ENCODE data around the gene CNIH3. TPM values are rescaled to one million over a fixed set of nuclear protein-coding genes. Genes with fewer than 3 reads are reported as not detected.

The CNIH3 gene
- total and polyA plus RNA-seq, 2 donors (not counting 3 experiments of a cell fraction or from before 2014, with no cell fraction given) = 1.3 to 2.5 TPM

GRCh38 chr1:224591326-224591725 lies 24.8 kb upstream of the CNIH3 start:
- H3K36me3 ChIP-seq (ENCODE audit: control insufficient read depth in 2 of 2, extremely low read depth in 1 of 2, insufficient read depth in 2 of 2, low read length in 2 of 2) = no peaks in the 10 kb centered on the region
- DNase-seq (ENCODE audit: low read depth, low spot score) (no peak), FAIRE-seq (no peak)
- POLR2A ChIA-PET = no interaction called here
- H3K4me2 ChIP-seq (ENCODE audit: insufficient read depth, low read length) = no peak overlapping the region
- no TSS peak for BruUV-seq (replicated peaks)
- intact Hi-C loops (cut with micrococcal nuclease) = no loop called here
- no peak overlapping the region for H2AFZ ChIP-seq (ENCODE audit: low read depth, low read length)
- TF ChIP-seq GATA2 (IDR thresholded peaks at IDR 0.05; ENCODE audit: insufficient read depth, insufficient read length, low read depth, low read length) = no peak
- no peak for TF ChIP-seq EZH2 (IDR thresholded peaks at IDR 0.05; ENCODE audit: borderline replicate concordance, low read depth, low read length, severe bottlenecking)
- TF ChIP-seq MYC (IDR thresholded peaks at IDR 0.05; ENCODE audit: low read depth, low read length) = no peak
- TF ChIP-seq JUN (IDR thresholded peaks at IDR 0.05; ENCODE audit: borderline replicate concordance, insufficient read depth, insufficient read length, low read depth) = no peak
- TF ChIP-seq FOS (IDR thresholded peaks at IDR 0.05; ENCODE audit: borderline replicate concordance, insufficient read depth, low read length) = no peak
- TF ChIP-seq CTCF (IDR thresholded peaks at IDR 0.05; ENCODE audit: extremely low read depth in 1 of 2, insufficient read depth in 1 of 2, low read depth in 1 of 2, low read length in 2 of 2) = no peak
- TF ChIP-seq POLR2AphosphoS5 (IDR thresholded peaks at IDR 0.05; ENCODE audit: insufficient read depth, low read depth, low read length) = no peak
- no peak for TF ChIP-seq MAX (IDR thresholded peaks at IDR 0.05; ENCODE audit: insufficient read depth, insufficient read length)
- no peak for TF ChIP-seq POLR2A (IDR thresholded peaks at IDR 0.05; ENCODE audit: low read depth, low read length)
- CTCF ChIA-PET = interaction anchor here (0.9 to 1.2 kb wide), 4 partner anchors 9 to 262 kb away, joined by 3 to 4 read pairs (median 3); no protein-coding TSS in a partner anchor
- no peak overlapping the region for H3K9ac ChIP-seq (replicated peaks; ENCODE audit: extremely low read depth, insufficient read depth, low read length)
- no peak overlapping the region for H3K27ac ChIP-seq (ENCODE audit: insufficient read depth, low read depth, low read length)
- dilution Hi-C loops (cut with MboI; ENCODE audit: extremely low pct_ligation_motif_present, low sequenced_read_pairs) = no loop called here
- H3K9me1 ChIP-seq (replicated peaks; ENCODE audit: control insufficient read depth, extremely low read depth, insufficient read depth, low read length) = no peaks in the 10 kb centered on the region
- no peaks in the 10 kb centered on the region for H3K9me3 ChIP-seq (replicated peaks; ENCODE audit: control insufficient read depth, insufficient read depth, low read length)
- H3K79me2 ChIP-seq (ENCODE audit: control insufficient read depth, insufficient read depth, low read length) = no peaks in the 10 kb centered on the region
- no peaks in the 10 kb centered on the region for H4K20me1 ChIP-seq (replicated peaks; ENCODE audit: control insufficient read depth, extremely low read depth, insufficient read depth, low read length)
- H3K4me3 ChIP-seq (replicated peaks in 1 of 3; ENCODE audit: insufficient read depth in 1 of 3, low read depth in 1 of 3, low read length in 3 of 3) = no peak overlapping the region
- no peaks in the 10 kb centered on the region for H3K27me3 ChIP-seq (ENCODE audit: control insufficient read depth in 2 of 2, insufficient read depth in 2 of 2, low read length in 2 of 2)
- H3K4me1 ChIP-seq (ENCODE audit: control insufficient read depth, extremely low read depth, insufficient read depth, low read length) = no peaks in the 10 kb centered on the region

Measured in endothelial cell of umbilical vein (primary cell).